Measurements from ENCODE around the gene ZBTB12.

DNA sequence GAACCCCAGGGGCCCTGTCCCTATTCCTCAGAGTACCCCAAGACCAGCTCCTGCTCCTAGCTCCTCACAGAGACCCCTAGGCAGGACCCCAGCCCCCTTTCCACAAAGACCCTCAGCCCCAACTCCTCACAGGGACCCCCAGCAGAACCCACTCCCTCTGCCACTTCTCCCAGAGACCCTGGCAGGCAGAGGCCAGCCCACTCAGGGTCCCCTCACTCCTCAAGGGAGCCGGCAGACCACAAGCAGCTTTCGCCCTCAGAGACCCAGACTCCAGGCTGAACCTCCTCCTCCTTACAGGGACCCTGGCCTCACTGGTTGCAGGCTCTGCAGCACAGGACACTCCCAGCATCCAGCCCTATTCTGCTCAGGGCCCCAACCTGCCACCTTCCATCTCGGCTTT, 23.7 kb downstream of the ZBTB12 start:
- TF ChIP-seq CEBPB (IDR thresholded peaks at IDR 0.05; ENCODE audit: low read depth, low read length) (no peak), CHD1 (IDR thresholded peaks at IDR 0.05; ENCODE audit: low read depth, low read length) (no peak), RCOR1 (IDR thresholded peaks at IDR 0.05; ENCODE audit: insufficient replicate concordance, low read length) (no peak), RAD21 (IDR thresholded peaks at IDR 0.05; ENCODE audit: low read length) (no peak), FOS (IDR thresholded peaks at IDR 0.05; ENCODE audit: low read depth, low read length) (no peak), MAZ (IDR thresholded peaks at IDR 0.05; ENCODE audit: borderline replicate concordance, low read depth, low read length) (no peak), POLR2A (IDR thresholded peaks at IDR 0.05; ENCODE audit: low read depth, low read length) (no peak), BHLHE40 (IDR thresholded peaks at IDR 0.05; ENCODE audit: low read depth, low read length) (no peak), MXI1 (IDR thresholded peaks at IDR 0.05; ENCODE audit: borderline replicate concordance, low read depth, low read length) (no peak), MAFK (IDR thresholded peaks at IDR 0.05; ENCODE audit: low read depth, low read length) (no peak)
- TF ChIP-seq, protein P1, sequence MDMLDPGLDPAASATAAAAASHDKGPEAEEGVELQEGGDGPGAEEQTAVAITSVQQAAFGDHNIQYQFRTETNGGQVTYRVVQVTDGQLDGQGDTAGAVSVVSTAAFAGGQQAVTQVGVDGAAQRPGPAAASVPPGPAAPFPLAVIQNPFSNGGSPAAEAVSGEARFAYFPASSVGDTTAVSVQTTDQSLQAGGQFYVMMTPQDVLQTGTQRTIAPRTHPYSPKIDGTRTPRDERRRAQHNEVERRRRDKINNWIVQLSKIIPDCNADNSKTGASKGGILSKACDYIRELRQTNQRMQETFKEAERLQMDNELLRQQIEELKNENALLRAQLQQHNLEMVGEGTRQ (IDR thresholded peaks at IDR 0.05; ENCODE audit: low read depth, low read length) = no peak
- TF ChIP-seq, protein P2, sequence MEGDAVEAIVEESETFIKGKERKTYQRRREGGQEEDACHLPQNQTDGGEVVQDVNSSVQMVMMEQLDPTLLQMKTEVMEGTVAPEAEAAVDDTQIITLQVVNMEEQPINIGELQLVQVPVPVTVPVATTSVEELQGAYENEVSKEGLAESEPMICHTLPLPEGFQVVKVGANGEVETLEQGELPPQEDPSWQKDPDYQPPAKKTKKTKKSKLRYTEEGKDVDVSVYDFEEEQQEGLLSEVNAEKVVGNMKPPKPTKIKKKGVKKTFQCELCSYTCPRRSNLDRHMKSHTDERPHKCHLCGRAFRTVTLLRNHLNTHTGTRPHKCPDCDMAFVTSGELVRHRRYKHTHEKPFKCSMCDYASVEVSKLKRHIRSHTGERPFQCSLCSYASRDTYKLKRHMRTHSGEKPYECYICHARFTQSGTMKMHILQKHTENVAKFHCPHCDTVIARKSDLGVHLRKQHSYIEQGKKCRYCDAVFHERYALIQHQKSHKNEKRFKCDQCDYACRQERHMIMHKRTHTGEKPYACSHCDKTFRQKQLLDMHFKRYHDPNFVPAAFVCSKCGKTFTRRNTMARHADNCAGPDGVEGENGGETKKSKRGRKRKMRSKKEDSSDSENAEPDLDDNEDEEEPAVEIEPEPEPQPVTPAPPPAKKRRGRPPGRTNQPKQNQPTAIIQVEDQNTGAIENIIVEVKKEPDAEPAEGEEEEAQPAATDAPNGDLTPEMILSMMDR (conservative IDR thresholded peaks at IDR 0.05; ENCODE audit: low read depth, low read length) = no peak
- TF ChIP-seq, protein P3, sequence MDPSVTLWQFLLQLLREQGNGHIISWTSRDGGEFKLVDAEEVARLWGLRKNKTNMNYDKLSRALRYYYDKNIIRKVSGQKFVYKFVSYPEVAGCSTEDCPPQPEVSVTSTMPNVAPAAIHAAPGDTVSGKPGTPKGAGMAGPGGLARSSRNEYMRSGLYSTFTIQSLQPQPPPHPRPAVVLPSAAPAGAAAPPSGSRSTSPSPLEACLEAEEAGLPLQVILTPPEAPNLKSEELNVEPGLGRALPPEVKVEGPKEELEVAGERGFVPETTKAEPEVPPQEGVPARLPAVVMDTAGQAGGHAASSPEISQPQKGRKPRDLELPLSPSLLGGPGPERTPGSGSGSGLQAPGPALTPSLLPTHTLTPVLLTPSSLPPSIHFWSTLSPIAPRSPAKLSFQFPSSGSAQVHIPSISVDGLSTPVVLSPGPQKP (IDR thresholded peaks at IDR 0.05; ENCODE audit: borderline replicate concordance, low read depth, low read length) = no peak

Data from IMR-90 (cell line).